Nephron progenitor cell (in vitro differentiated cells): ENCODE results near the gene DHFR2.
"Not testable (repeated sequence)": the region's sequence is repeated elsewhere in the genome, so short reads cannot be mapped to it uniquely, and the experiment has no call there.

Experiments
- DNase-seq: peaks from one replicate; pipeline ENCODE4 v3.0.0; 2021
- H3K27ac Mint-ChIP-seq: 2 replicates; pipeline ENCODE4 v1.8.0; 2021; ENCODE audit warnings: mild to moderate bottlenecking, moderate library complexity, mixed read lengths
- H3K27me3 Mint-ChIP-seq: 2 replicates; pipeline ENCODE4 v1.8.0; 2021; ENCODE audit warnings: mild to moderate bottlenecking, low read depth, mixed read lengths; ENCODE audit not compliant: poor library complexity
- H3K36me3 Mint-ChIP-seq: 2 replicates; pipeline ENCODE4 v1.8.0; 2021; ENCODE audit warnings: low read depth, mixed read lengths
- H3K4me1 Mint-ChIP-seq: 2 replicates; pipeline ENCODE4 v1.8.0; 2021; ENCODE audit warnings: mixed read lengths
- H3K4me3 Mint-ChIP-seq: 2 replicates; pipeline ENCODE4 v1.8.0; 2021; ENCODE audit warnings: mild to moderate bottlenecking, moderate library complexity, mixed read lengths
- H3K9me3 Mint-ChIP-seq: 2 replicates; pipeline ENCODE4 v1.8.0; 2021; ENCODE audit warnings: mild to moderate bottlenecking, moderate library complexity, mixed read lengths
- TF ChIP-seq, protein P1 (sequence below): fragments of 200-600 bp; sonication (generic); IDR thresholded peaks from 2 replicates; pipeline ENCODE4 v1.5.0; 2021; ENCODE audit warnings: antibody characterized with exemption

The DHFR2 gene

DNA sequence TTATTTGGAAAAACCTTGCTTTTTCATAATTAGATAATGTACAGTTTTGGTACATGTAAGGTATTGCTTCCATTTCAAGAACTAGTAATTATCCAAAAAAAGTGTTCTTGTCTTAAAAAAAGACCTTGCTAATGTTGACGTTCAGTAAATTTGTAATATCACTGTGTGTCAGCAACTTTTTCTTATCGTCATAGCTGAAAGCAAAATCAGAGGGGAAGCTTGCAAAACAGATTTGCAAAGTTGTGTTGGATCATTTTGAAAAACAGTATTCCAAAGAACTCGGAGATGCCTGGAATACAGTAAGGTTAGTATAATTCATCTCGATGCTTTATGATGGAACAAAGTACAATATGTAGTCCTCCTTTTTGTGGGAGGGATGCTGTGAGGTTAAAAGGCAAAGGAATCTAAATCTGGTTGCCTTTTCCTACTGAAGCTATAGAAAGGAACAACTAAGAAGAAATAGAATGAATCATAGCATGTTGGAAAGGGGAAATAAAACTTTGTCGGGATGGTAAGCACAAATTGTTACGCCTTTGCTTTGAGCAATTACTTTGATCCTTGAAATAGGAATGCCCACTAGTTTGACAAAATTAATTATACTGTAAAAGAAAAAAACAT, 1.6 kb upstream of the DHFR2 start:
- Mint-ChIP-seq H3K4me3 (peak overlapping the region; percentile 99), H3K27ac (peak overlapping the region; percentile 100), H3K4me1 (peaks cover 30% of the 10 kb centered on the region), H3K27me3 (no peaks in the 10 kb centered on the region), H3K36me3 (peaks cover 52% of the 10 kb centered on the region), H3K9me3 (peaks cover 13% of the 10 kb centered on the region)
- no peak for DNase-seq
- TF ChIP-seq, protein P1, sequence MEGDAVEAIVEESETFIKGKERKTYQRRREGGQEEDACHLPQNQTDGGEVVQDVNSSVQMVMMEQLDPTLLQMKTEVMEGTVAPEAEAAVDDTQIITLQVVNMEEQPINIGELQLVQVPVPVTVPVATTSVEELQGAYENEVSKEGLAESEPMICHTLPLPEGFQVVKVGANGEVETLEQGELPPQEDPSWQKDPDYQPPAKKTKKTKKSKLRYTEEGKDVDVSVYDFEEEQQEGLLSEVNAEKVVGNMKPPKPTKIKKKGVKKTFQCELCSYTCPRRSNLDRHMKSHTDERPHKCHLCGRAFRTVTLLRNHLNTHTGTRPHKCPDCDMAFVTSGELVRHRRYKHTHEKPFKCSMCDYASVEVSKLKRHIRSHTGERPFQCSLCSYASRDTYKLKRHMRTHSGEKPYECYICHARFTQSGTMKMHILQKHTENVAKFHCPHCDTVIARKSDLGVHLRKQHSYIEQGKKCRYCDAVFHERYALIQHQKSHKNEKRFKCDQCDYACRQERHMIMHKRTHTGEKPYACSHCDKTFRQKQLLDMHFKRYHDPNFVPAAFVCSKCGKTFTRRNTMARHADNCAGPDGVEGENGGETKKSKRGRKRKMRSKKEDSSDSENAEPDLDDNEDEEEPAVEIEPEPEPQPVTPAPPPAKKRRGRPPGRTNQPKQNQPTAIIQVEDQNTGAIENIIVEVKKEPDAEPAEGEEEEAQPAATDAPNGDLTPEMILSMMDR = no peak

- H3K9me3 Mint-ChIP-seq = peaks cover 13% of the 10 kb centered on the region
- peaks cover 59% of the 10 kb centered on the region for H3K36me3 Mint-ChIP-seq
- H3K4me1 Mint-ChIP-seq = peaks cover 30% of the 10 kb centered on the region
- DNase-seq = no peak
- H3K27ac Mint-ChIP-seq = peak overlapping the region; percentile 100
- TF ChIP-seq, protein P1 = no peak
- H3K4me3 Mint-ChIP-seq = peak overlapping the region; percentile 99
- no peaks in the 10 kb centered on the region for H3K27me3 Mint-ChIP-seq
These were observed 892 bp upstream of the DHFR2 start for GRCh38 chr3:94063496-94064119.

DNA sequence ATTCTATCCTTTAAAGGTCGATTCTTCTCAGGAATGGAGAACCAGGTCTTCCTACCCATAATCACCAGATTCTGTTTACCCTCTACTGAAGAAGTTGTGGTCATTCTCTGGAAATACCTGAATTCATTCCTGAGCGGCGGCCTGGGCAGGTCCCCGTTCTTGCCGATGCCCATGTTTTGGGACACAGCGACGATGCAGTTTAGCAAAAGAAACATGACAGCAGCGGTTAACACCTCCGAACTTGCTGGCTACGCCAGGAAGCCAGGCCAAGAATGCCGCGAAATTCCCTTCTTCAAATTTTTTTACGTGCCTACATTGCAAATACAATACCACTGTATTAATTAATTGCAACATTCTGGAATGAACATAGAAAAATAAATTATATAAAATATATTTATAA, 1.4 kb downstream of the DHFR2 start:
- H3K9me3 Mint-ChIP-seq = no peaks in the 10 kb centered on the region
- H3K27me3 Mint-ChIP-seq = no peaks in the 10 kb centered on the region
- H3K4me1 Mint-ChIP-seq = peaks cover 30% of the 10 kb centered on the region
- DNase-seq = no peak
- H3K27ac Mint-ChIP-seq = no peak overlapping the region
- TF ChIP-seq, protein P1 = no peak
- peak overlapping the region; percentile 42 for H3K4me3 Mint-ChIP-seq
- H3K36me3 Mint-ChIP-seq = peaks cover 42% of the 10 kb centered on the region

DNA sequence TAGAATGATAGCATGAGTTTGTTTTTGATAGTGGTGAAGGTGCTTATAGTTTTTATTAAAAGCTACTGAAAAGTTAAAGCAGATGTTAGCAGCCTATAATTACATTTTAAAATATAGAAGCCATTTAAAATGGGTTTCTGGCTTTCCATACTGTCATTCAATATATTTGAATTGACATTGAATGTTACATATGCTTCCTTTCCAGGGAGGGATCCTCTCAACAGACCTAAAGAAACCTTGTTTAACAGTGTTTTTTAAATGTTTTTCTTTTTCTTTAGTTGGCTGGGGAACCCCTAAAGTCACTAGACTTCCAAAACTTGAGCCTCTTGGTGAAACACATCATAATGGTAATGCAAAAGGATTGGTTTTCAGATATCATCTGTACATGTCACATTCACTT, 12.2 kb downstream of the DHFR2 start:
- Mint-ChIP-seq H3K9me3 (peaks cover 6% of the 10 kb centered on the region), H3K27me3 (peaks cover 2% of the 10 kb centered on the region), H3K27ac (no peak overlapping the region), H3K4me3 (no peak overlapping the region), H3K4me1 (peaks cover 10% of the 10 kb centered on the region), H3K36me3 (peaks cover 16% of the 10 kb centered on the region)
- TF ChIP-seq, protein P1 = no peak
- DNase-seq = no peak

GRCh38 chr3:94049267-94049666, 13.4 kb downstream of the DHFR2 start:
- H3K4me3 Mint-ChIP-seq = no peak overlapping the region
- H3K27me3 Mint-ChIP-seq = peaks cover 4% of the 10 kb centered on the region
- peaks cover 28% of the 10 kb centered on the region for H3K36me3 Mint-ChIP-seq
- peaks cover 16% of the 10 kb centered on the region for H3K9me3 Mint-ChIP-seq
- peaks cover 10% of the 10 kb centered on the region for H3K4me1 Mint-ChIP-seq
- H3K27ac Mint-ChIP-seq = no peak overlapping the region
- no peak for DNase-seq
- TF ChIP-seq, protein P1 = no peak

- Mint-ChIP-seq H3K27ac (no peak overlapping the region), H3K4me3 (no peak overlapping the region), H3K9me3 (peaks cover 36% of the 10 kb centered on the region)
These were observed 16.2 kb downstream of the DHFR2 start for GRCh38 chr3:94046533-94046932.

GRCh38 chr3:94044100-94044936, 18.4 kb downstream of the DHFR2 start:
- H3K9me3 Mint-ChIP-seq = peaks cover 36% of the 10 kb centered on the region
- not testable (repeated sequence) for H3K27me3 Mint-ChIP-seq, H3K27ac Mint-ChIP-seq, H3K4me3 Mint-ChIP-seq, H3K4me1 Mint-ChIP-seq, DNase-seq
- H3K36me3 Mint-ChIP-seq = peaks cover 70% of the 10 kb centered on the region

More at GRCh38 chr3:94046533-94046932, 16.2 kb downstream of the DHFR2 start:
- H3K4me1 Mint-ChIP-seq = peaks cover 10% of the 10 kb centered on the region
- TF ChIP-seq, protein P1 = no peak
- peaks cover 4% of the 10 kb centered on the region for H3K27me3 Mint-ChIP-seq
- DNase-seq = no peak
- H3K36me3 Mint-ChIP-seq = peaks cover 51% of the 10 kb centered on the region
